ENCODE measurements around the gene MACROD1. TPM values are rescaled to one million over a fixed set of nuclear protein-coding genes. Genes with fewer than 3 reads are reported as not detected.

MACROD1 gene
- total RNA-seq, 2 experiments from 2014 or later: 6.0 to 6.3 TPM

DNA sequence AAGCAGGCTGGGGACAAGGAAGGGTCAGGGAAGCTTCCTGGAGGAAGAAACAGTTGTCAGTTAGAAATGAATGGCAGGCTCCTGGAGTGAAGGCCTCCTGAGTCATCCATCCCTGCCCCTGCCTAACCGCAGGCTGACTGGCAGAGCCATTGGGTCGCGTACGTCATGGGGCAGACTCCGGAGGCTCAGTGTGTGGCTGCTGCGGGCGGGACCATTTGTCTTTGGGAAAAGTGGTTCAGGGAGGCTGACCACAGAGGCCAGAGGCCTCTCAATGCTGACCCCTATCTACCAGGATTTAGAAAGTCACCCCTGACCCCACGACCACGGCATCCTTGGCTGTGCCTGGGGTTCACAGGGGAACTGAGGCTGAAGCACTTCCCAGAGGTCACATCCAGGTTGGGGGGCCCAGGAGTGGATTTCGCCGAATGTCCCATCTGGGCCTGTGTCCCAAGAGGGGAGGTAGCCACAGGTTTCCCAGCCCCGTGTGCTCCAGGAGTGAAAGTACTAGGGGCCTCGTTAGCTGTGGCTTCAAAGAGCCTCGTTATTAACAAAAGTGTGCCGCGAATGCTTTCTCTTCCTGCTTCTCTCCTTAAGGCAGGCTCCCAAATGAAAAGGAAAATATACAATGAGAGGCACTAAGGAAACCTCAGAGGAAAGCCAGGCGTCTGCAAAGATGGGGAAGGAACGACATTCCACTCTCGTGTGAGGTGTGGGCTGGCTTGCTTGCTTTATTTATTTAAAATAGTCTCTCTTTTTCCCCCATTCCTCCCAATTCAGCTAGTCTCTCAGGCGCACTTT lies 71.3 kb downstream of the MACROD1 start:
- POLR2A ChIA-PET: no interaction called here
- DNase-seq: peak in 2 of 14 experiments; percentile 30 to 42
- H3K27ac Mint-ChIP-seq: no peak overlapping the region

DNA sequence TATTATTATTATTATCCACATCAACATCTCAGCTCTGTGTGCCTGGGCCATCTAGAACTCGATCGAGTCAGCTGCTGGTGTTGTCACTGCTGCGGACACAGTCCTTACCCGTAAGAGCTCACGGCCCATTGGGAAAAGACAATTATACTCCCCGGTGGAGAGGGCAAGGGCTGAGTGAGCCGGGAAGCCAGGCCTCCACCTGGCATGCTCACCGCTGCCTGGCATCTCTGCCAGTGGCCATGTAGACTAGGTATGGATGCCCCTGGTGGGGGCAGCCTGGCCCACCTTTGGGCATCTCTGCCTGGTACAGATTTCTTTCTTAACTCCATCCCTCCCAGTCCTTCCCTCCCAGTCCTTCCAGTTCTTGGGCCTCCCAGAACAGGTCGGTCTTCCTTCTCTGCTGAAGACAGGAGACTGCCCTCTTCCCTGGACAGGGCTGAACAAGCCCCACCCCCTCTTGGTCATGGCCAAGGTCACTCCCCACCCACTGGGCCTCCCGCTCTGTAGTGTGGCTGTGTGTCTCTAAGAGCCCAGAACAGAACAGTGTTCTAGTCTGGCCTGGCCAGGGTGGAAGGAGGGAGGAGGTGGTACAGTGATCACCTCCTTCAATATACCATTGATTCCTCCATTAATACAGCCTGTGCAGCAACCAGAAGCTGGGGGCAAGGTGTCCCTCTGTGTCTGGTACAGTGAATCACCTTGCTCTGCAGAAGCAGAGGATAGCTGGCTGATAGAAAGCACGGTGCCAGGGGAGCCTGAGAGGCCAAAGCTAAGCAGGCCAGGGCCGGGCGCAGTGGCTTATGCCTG lies 72.5 kb downstream of the MACROD1 start:
- ATAC-seq (ENCODE audit: poor library complexity): no peak
- Mint-ChIP-seq H3K4me3 (no peak overlapping the region), H3K27ac (no peak overlapping the region), H3K36me3 (ENCODE audit: low read depth) (no peaks in the 10 kb centered on the region), H3K4me1 (ENCODE audit: low read depth) (no peaks in the 10 kb centered on the region), H3K27me3 (no peaks in the 10 kb centered on the region), H3K9me3 (no peaks in the 10 kb centered on the region)
- Histone ChIP-seq H3K27me3 (ENCODE audit: control insufficient read depth in 1 of 2, insufficient read depth in 2 of 2, low read length in 2 of 2) (no peaks in the 10 kb centered on the region), H3K4me3 (ENCODE audit: low read length) (no peak overlapping the region), H3K27ac (ENCODE audit: low read depth in 1 of 2, low read length in 2 of 2) (no peak overlapping the region), H3K4me1 (ENCODE audit: insufficient read depth, low read length) (peaks cover 3% of the 10 kb centered on the region), H3K9me3 (ENCODE audit: control insufficient read depth in 1 of 2, insufficient read depth in 1 of 2, low read length in 2 of 2) (no peaks in the 10 kb centered on the region), H3K36me3 (ENCODE audit: insufficient read depth, low read length) (no peaks in the 10 kb centered on the region)
- TF ChIP-seq, protein P1, sequence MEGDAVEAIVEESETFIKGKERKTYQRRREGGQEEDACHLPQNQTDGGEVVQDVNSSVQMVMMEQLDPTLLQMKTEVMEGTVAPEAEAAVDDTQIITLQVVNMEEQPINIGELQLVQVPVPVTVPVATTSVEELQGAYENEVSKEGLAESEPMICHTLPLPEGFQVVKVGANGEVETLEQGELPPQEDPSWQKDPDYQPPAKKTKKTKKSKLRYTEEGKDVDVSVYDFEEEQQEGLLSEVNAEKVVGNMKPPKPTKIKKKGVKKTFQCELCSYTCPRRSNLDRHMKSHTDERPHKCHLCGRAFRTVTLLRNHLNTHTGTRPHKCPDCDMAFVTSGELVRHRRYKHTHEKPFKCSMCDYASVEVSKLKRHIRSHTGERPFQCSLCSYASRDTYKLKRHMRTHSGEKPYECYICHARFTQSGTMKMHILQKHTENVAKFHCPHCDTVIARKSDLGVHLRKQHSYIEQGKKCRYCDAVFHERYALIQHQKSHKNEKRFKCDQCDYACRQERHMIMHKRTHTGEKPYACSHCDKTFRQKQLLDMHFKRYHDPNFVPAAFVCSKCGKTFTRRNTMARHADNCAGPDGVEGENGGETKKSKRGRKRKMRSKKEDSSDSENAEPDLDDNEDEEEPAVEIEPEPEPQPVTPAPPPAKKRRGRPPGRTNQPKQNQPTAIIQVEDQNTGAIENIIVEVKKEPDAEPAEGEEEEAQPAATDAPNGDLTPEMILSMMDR (IDR thresholded peaks at IDR 0.05): no peak
- intact Hi-C loops (cut with DNase I, micrococcal nuclease): no loop called here
- POLR2A ChIA-PET: no interaction called here
- CTCF ChIA-PET: no interaction called here
- DNase-seq: no peak

More for the DNA sequence above, 71.3 kb downstream of the MACROD1 start:
- ATAC-seq (ENCODE audit: poor library complexity): no peak
- H3K4me1 Mint-ChIP-seq (ENCODE audit: low read depth): no peaks in the 10 kb centered on the region
- peaks cover 3% of the 10 kb centered on the region for H3K4me1 ChIP-seq (ENCODE audit: insufficient read depth, low read length)
- intact Hi-C loops (cut with DNase I, micrococcal nuclease): no loop called here
- TF ChIP-seq, protein P1 (IDR thresholded peaks at IDR 0.05): no peak
- no peak overlapping the region for H3K27ac ChIP-seq (ENCODE audit: low read depth in 1 of 2, low read length in 2 of 2)
- no peaks in the 10 kb centered on the region for H3K9me3 ChIP-seq (ENCODE audit: control insufficient read depth in 1 of 2, insufficient read depth in 1 of 2, low read length in 2 of 2)
- no peaks in the 10 kb centered on the region for H3K36me3 ChIP-seq (ENCODE audit: insufficient read depth, low read length)
- no peaks in the 10 kb centered on the region for H3K27me3 Mint-ChIP-seq
- H3K4me3 ChIP-seq (ENCODE audit: low read length): no peak overlapping the region
- no peaks in the 10 kb centered on the region for H3K36me3 Mint-ChIP-seq (ENCODE audit: low read depth)
- no peaks in the 10 kb centered on the region for H3K27me3 ChIP-seq (ENCODE audit: control insufficient read depth in 1 of 2, insufficient read depth in 2 of 2, low read length in 2 of 2)
- H3K4me3 Mint-ChIP-seq: no peak overlapping the region
- H3K9me3 Mint-ChIP-seq: no peaks in the 10 kb centered on the region
- CTCF ChIA-PET: no interaction called here

DNA sequence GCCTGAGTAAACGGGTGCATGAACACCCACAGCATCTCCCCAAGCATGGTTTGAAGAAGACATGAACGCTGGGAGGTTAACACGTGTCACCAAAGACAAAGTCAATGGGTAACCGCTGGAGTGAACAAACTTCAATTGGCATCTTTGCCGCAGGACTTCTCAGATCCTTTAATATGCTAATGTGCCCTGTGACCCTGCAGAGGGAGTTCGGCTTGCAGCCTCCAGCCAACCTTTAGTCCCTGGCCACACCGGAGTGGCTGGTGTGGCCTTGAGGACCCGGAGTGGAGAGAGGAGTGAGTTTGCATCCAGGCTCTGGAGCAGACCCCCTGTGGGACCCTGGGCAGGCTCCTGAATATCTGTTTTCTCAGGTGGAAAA lies 73.2 kb downstream of the MACROD1 start:
- Mint-ChIP-seq H3K36me3 (ENCODE audit: low read depth) (no peaks in the 10 kb centered on the region), H3K27me3 (no peaks in the 10 kb centered on the region), H3K4me3 (no peak overlapping the region), H3K9me3 (no peaks in the 10 kb centered on the region), H3K27ac (no peak overlapping the region), H3K4me1 (ENCODE audit: low read depth) (no peaks in the 10 kb centered on the region)
- ChIA-PET POLR2A (no interaction called here), CTCF (no interaction called here)
- DNase-seq: no peak
- TF ChIP-seq, protein P1 (IDR thresholded peaks at IDR 0.05): no peak
- Histone ChIP-seq H3K27me3 (ENCODE audit: control insufficient read depth in 1 of 2, insufficient read depth in 2 of 2, low read length in 2 of 2) (no peaks in the 10 kb centered on the region), H3K36me3 (ENCODE audit: insufficient read depth, low read length) (no peaks in the 10 kb centered on the region), H3K27ac (ENCODE audit: low read depth in 1 of 2, low read length in 2 of 2) (no peak overlapping the region), H3K4me3 (ENCODE audit: low read length) (no peak overlapping the region), H3K9me3 (ENCODE audit: control insufficient read depth in 1 of 2, insufficient read depth in 1 of 2, low read length in 2 of 2) (no peaks in the 10 kb centered on the region), H3K4me1 (ENCODE audit: insufficient read depth, low read length) (peaks cover 3% of the 10 kb centered on the region)
- ATAC-seq (ENCODE audit: poor library complexity): no peak
- intact Hi-C loops (cut with DNase I, micrococcal nuclease): no loop called here
